ENCODE data around the gene GSE1.

The GSE1 gene

DNA sequence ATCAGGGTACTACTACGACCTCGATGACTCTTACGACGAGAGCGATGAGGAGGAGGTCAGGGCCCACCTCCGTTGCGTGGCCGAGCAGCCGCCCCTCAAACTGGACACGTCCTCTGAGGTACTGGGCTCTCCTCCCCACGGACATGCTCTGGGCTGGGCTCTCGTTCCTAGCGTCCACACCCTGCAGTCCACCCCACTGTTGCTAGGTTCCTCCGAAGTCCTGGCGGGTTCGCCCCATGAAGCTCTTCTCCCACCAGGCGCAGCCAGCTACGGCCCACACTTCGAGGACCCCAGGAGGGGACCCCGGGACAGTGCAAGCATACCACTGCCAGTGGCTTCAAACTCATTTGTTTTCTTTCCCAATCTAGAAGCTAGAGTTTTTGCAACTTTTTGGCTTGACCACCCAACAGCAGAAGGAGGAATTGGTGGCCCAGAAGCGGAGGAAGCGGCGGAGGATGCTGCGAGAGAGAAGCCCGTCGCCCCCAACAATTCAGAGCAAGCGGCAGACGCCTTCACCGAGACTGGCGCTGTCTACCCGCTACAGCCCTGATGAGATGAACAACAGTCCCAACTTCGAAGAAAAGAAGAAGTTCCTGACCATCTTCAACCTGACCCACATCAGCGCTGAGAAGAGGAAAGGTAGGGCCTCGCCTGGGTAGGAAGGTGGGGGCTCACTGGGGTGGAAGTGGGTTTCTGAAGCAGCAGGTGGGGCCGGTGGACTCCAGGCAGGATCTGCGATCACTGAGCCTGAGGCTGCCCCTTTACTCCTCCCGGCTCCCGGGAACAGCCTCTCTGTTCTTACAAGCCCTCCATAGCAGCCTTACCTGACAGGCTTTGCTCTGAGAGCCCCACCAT, 50.1 kb downstream of the GSE1 start:
- no peak for DNase-seq

GRCh38 chr16:85663891-85664321, 50.8 kb downstream of the GSE1 start:
- DNase-seq = no peak

- DNase-seq = no peak
These were observed 51.7 kb downstream of the GSE1 start for GRCh38 chr16:85664580-85665372.

DNA sequence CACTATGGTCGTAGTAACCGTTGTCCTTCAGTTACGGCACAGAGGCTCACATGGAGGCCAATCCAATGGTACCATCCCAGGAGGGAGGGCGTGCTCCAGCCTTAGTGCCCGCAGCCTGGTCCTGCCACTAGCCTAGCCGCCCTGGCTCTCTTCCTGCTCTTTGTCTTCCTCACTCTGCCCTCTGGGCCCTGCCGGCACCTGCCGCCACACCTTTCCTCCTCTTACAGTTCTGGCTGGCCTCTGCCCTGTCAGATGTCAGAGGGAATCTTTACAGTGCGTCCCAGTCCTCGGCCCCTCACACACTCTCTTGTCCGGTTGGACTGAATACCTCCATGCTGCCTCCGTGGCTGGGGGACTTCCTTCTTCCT, 52.2 kb downstream of the GSE1 start:
- DNase-seq = no peak

DNA sequence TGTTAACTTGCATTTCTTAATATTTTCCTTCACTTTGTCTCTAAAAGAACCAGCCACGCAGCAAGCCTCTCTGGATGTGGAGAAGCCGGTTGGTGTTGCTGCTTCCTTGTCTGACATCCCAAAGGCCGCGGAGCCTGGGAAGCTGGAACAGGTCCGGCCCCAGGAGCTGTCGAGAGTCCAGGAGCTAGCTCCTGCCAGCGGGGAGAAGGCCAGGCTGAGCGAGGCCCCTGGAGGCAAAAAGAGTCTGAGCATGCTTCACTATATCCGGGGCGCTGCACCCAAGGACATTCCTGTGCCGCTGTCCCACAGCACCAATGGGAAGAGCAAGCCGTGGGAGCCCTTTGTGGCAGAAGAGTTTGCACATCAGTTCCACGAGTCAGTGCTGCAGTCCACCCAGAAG, 52.8 kb downstream of the GSE1 start:
- no peak for DNase-seq

DNA sequence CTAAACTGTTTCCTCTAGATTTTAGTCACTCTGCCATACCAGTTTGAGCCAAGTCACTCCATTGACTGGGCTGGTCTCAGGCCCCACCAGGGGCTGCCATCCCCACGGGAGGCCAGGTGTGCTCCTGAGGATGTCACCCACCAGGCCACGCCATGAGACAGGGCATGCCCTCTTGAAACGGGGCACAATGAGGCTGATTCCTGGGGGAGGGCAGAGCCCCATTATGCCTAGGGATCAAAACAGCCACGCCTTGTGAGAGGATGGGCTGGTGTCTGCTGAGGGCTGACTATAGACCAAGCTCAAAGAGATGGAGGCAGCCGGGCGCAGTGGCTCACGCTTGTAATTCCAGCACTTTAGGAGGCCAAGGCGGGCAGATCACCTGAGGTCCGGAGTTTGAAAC, 54.1 kb downstream of the GSE1 start:
- no peak for DNase-seq

- DNase-seq = no peak
These were observed 54.8 kb downstream of the GSE1 start for GRCh38 chr16:85667841-85668413.

DNA sequence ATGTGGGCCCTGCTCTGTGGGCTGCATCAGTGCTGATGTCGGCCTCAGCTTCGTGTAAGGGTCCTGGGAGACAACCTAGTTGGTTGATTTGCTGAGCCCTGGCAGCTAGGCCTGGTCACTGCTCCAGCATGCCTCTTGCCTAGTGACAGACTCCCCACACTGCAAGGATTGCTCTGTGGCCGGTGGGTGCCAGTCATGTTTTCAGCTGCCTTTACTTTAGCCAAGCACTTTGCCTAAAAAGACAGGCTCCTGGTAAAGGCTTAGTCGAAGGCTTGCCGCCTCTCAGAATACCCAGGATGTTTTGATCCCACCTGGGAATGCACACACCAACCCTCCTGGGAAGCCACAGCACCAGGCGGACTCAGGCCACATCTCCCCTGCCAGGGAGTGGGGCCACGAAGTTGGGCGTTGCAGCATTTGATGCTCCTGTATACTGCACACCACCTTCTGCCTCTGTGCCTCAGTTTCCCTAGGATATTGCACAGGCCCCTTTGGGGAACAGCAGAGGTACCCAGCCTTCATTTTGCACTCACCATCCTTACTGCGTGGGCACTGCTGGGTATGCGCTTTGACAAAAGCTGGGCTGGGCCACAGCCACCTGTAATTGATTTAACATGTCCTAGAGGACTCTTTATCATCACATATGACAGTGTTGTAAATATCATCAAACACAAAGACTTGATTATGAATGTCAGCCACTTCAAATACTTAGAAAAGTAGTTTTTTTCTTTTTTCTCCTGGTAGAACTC, 55.7 kb downstream of the GSE1 start:
- DNase-seq = no peak

DNA sequence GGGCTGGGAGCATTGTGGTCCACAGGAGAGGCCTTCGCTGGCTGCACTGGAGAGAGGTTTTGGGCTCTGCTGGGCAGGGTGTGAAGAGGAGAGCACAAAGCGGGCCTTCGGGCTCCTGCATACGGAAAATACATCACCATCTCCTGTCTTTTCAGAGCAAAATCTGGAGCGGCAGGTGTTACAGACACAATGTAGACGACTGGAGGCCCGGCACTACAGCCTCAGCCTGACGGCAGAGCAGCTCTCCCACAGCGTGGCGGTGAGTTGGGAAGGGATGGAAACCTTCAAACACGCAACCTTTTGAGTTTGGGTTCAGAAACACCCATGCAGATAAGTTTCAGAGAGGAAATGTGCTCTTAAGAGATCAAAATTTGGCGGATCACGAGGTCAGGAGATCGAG, 57.7 kb downstream of the GSE1 start:
- no peak for DNase-seq

DNA sequence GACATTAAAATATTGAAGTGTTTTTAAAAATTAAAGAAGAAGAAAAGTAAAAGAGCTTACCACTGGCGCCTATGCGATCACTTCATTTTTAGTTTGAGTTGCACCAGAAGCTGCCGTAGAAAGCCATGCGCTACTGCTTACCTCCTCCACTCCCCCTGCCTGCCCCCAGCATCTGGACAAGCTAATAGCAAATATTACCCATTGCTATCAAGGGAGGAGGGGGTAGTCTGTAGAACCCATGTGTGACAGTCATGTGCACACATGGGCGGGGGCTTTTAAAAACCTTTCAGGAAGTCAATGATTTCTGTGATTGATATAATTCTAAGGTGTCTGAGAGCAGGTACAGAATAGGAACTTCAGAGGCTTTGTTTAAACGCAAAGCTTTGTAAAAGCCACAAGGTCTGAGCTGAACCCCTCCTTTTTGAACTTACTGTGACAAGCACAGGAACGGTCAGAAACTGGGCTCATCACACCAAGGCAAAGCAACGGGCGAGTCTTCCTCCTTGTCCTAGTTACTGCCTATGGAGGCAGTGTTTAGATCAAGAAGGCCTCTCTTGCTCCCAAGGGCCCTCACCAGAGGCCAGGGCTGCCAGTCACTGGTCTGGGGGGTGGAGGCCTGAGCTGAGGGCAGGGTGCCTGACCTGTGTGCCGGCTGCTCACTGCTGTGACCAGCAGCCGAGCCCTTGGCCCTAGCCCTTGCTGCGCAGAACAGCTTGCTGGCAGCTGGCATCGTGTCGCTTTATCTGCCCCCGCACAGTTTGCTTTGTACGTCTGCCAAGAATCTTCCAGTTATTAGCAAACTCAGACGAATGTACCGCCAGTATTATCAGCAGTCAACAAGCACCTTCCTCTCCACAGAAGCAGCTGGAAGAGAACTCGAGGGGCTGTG, 60.7 kb downstream of the GSE1 start:
- DNase-seq = no peak

- DNase-seq = no peak
These were observed 61.3 kb downstream of the GSE1 start for GRCh38 chr16:85674418-85674755.

DNA sequence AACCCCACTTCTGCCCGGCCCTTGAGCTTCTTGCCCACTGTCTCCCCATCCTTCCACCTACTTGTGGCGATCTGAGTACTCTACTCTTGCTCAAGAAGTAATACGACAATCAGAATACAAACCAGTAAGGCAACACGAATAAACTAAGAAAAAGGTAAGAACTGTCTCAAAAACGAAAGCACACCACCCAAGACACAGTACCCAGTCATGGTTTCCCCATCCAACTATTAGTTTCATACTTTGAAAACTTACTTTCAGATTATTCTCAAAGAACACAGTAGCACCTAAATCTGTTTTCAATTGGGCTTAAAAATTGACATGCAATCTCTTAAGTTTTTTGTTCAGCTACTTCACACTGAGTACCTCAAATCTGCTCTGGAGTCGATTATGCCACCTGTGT, 61.7 kb downstream of the GSE1 start:
- no peak for DNase-seq

DNA sequence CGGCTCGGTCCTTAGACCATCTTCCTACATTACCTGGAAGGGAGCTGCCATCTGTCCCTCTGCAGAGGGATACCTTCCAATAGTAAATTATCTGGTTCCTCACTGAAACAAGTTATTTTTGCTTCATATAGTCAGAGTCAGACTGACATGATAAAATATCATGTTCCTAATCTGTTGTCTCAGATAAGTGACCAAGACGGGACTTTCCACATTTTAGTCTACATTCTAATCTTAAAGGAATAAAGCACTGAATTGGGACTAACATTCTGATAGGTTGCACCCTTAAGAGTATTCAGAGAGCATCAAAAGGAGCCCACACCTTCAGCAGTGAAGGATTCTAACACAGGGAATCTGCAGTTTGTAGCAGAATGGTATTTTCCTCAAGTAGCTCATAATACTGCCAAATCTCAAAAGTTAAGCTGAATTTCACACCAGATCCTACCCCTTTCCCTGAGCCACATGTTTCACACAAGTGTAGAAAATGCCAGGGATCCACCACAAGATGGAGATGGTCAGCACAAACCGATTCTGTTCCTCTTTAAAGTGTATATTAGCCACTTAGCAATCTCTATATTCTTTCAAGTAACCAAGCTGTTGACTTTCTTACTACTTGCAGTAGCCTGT, 62.2 kb downstream of the GSE1 start:
- no peak for DNase-seq

DNA sequence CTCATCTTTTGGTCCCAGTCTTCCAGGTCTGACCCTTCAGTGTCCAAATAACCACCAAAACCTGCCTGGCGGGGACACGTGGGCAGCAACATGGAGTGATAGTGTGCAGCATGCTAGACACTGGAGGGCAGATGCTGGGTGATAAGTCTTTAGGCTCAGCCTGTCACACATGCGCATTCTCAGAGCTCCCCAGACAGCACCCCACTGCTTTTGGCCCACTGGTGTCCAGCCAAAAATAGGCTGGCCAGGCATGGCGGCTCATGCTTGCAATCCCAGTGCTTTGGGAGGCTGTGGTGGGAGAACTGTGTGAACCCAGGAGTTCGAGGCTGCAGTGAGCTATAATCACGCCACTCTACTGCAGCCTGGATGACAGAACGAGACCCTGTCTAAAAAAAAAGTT, 63.3 kb downstream of the GSE1 start:
- DNase-seq = no peak

DNA sequence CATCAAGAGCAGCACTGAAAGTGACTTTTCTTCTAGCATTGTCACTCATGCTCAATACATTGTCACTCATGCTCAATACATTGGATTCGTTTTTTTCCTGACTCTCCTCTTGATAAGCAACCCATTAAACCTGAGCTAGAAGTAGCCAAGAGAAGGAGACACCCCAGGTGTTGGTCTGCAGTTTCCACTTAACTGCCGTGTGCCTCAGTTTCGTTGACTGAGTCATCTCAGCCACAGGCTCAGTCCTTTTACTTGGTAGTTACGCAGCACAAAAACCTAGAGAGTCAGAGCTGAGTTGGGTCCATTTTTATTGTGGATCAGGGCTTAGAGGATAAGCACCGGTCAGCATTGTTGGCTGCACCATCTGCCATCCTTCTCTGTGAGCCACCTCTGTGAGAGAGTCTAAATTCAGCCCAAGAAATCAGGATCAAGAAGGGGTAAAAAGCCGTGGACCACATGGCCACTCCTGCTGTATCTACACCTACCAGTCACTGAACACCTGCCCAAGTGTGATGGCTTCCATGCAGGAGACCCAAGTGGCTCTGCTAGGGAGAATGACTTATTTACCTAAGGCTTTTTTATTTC, 64.4 kb downstream of the GSE1 start:
- DNase-seq = no peak

DNA sequence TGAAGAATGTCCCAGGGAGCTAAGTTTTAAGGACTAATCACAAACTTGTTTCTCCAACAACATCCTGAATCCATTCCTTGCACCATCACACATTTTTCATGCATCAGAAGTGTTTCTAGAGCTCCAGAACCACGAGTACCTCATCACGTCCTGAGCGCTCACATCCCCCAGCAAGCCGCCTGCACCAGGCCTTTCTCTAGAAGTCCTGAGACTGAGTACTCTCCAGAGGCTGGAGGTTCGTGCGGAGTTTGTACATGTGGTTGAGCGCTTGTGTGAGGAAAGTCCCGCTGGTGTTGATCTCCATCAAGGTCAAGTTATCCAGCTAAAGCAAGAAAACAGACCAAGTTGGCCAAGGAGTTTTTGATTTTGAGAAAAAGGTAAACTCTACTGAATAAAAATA, 64.9 kb downstream of the GSE1 start:
- DNase-seq = no peak

- no peak for DNase-seq
These were observed 65.7 kb downstream of the GSE1 start for GRCh38 chr16:85678821-85679220.

- no peak for DNase-seq
These were observed 66.7 kb downstream of the GSE1 start for GRCh38 chr16:85679870-85680269.

GRCh38 chr16:85680352-85680944, 67.3 kb downstream of the GSE1 start:
- DNase-seq = no peak

GRCh38 chr16:85681255-85681654, 68.1 kb downstream of the GSE1 start:
- DNase-seq = no peak

GRCh38 chr16:85682516-85682915, 69.4 kb downstream of the GSE1 start:
- DNase-seq = no peak

Measured in GOT3 (cell line).